SK-N-SH (cell line): Measurements from ENCODE around the gene EPDR1. TPM values are rescaled to one million over a fixed set of nuclear protein-coding genes. Genes with fewer than 3 reads are reported as not detected.

Experiments
- CTCF ChIA-PET: fragments of 300-600, 350-600 bp; formaldehyde crosslinking; extraction: SDS; loops from one replicate; lab custom pipeline; 2021; lab: Yijun Ruan, JAX
- POLR2A ChIA-PET: fragments of 350-600 bp; sonication (Branson Sonifier 250); formaldehyde crosslinking; extraction: SDS; loops from one replicate; lab custom pipeline; 2020; ENCODE audit warnings: antibody characterized with exemption, inconsistent platforms; lab: Yijun Ruan, JAX
- DNase-seq: peaks from one replicate; pipeline ENCODE4 v3.0.0; 2012
- H2AFZ ChIP-seq: fragments of 200-600 bp; sonication (generic); 2 replicates; pipeline ENCODE4 v1.8.1; 2016; ENCODE audit warnings: antibody characterized with exemption, mild to moderate bottlenecking, low read depth
- H3F3A ChIP-seq: fragments of 200-600 bp; sonication (generic); replicated peaks from 2 replicates; pipeline ENCODE3; 2016; ENCODE audit warnings: antibody characterized with exemption, mild to moderate bottlenecking; ENCODE audit not compliant: insufficient read depth
- H3K27ac ChIP-seq, 2 experiments: fragments of 200-500 bp in 1 of 2; fragments of 200-600 bp in 1 of 2; sonication (Bioruptor generic) in 1 of 2; sonication (generic), shearing (Covaris generic) in 1 of 2; 2 replicates each; pipeline versions ENCODE4 v1.5.1 to v1.6.1; 2014 to 2016; ENCODE audit warnings: low read depth in 2 of 2, inconsistent platforms in 1 of 2, low read length in 1 of 2, mild to moderate bottlenecking in 1 of 2, mixed read lengths in 1 of 2
- H3K27me3 ChIP-seq: fragments of 200-600 bp; sonication (generic), shearing (Covaris generic); 2 replicates; pipeline ENCODE4 v1.6.1; 2016; ENCODE audit warnings: mixed run types; ENCODE audit not compliant: insufficient read depth
- H3K36me3 ChIP-seq, 2 experiments: fragments of 200-500 bp in 1 of 2; fragments of 200-600 bp in 1 of 2; sonication (Bioruptor generic) in 1 of 2; sonication (generic) in 1 of 2; replicated peaks in 1 of 2; 2 replicates each; pipeline versions ENCODE3 to v1.5.1; 2014 to 2016; ENCODE audit warnings: low read length in 1 of 2, mild to moderate bottlenecking in 1 of 2; ENCODE audit not compliant: insufficient read depth in 2 of 2, control insufficient read depth in 1 of 2
- H3K4me1 ChIP-seq, 2 experiments: fragments of 200-500 bp in 1 of 2; fragments of 200-600 bp in 1 of 2; sonication (Bioruptor generic) in 1 of 2; sonication (generic), shearing (Covaris generic) in 1 of 2; 2 replicates each; pipeline versions ENCODE4 v1.5.1 to v1.6.1; 2014 to 2016; ENCODE audit warnings: low read depth in 1 of 2, low read length in 1 of 2, mixed run types in 1 of 2; ENCODE audit not compliant: insufficient read depth in 2 of 2, control insufficient read depth in 1 of 2
- H3K4me2 ChIP-seq: fragments of 200-600 bp; sonication (generic), shearing (Covaris generic); 2 replicates; pipeline ENCODE4 v1.6.1; 2017; ENCODE audit warnings: mixed run types
- H3K4me3 ChIP-seq, 2 experiments: fragments of 200-500 bp in 1 of 2; fragments of 200-600 bp in 1 of 2; sonication (Bioruptor generic) in 1 of 2; sonication (generic), shearing (Covaris generic) in 1 of 2; 2 replicates each; pipeline versions ENCODE4 v1.5.1 to v1.8.1; 2014 to 2016; ENCODE audit warnings: low read depth in 2 of 2, inconsistent platforms in 1 of 2, low read length in 1 of 2, mild to moderate bottlenecking in 1 of 2, mixed read lengths in 1 of 2, moderate library complexity in 1 of 2
- H3K79me2 ChIP-seq: fragments of 200-600 bp; sonication (generic); 2 replicates; pipeline ENCODE4 v1.8.1; 2017; ENCODE audit warnings: mild to moderate bottlenecking; ENCODE audit not compliant: insufficient read depth
- H3K9ac ChIP-seq: fragments of 200-600 bp; sonication (generic); 2 replicates; pipeline ENCODE4 v1.6.1; 2017; ENCODE audit warnings: mixed run types
- H3K9me2 ChIP-seq: fragments of 200-600 bp; sonication (generic); 2 replicates; pipeline ENCODE4 v1.6.1; 2017; ENCODE audit warnings: mixed run types
- H3K9me3 ChIP-seq: fragments of 200-600 bp; sonication (generic); 2 replicates; pipeline ENCODE4 v1.6.1; 2017; ENCODE audit warnings: mixed run types, mild to moderate bottlenecking, moderate library complexity
- H4K20me1 ChIP-seq: fragments of 200-600 bp; sonication (generic); 2 replicates; pipeline ENCODE4 v1.6.1; 2017; ENCODE audit warnings: mild to moderate bottlenecking, mixed run types; ENCODE audit not compliant: insufficient read depth
- ELF1 ChIP-seq: IDR thresholded peaks from 2 replicates; pipeline ENCODE4 v1.4.0; 2012
- EP300 ChIP-seq, 2 experiments: IDR thresholded peaks; 2 replicates each; pipeline versions ENCODE4 v1.4.0 to v1.6.1; 2012; ENCODE audit warnings: borderline replicate concordance in 1 of 2, low read depth in 1 of 2, low read length in 1 of 2
- EZH2phosphoT487 ChIP-seq: fragments of 200-600 bp; sonication (generic); IDR thresholded peaks from 2 replicates; pipeline ENCODE4 v1.6.1; 2017; ENCODE audit warnings: low read depth, mixed run types, mild to moderate bottlenecking, antibody characterized with exemption, moderate library complexity, borderline replicate concordance
- FOSL2 ChIP-seq: IDR thresholded peaks from 2 replicates; pipeline ENCODE4 v1.4.0; 2012; ENCODE audit warnings: low read depth, mild to moderate bottlenecking, moderate library complexity, borderline replicate concordance
- FOXJ3 ChIP-seq: sonication (generic); formaldehyde crosslinking; IDR thresholded peaks from 2 replicates; pipeline ENCODE4 v1.5.1; 2020; ENCODE audit warnings: mild to moderate bottlenecking, missing genetic modification reagents
- FOXM1 ChIP-seq: IDR thresholded peaks from 2 replicates; pipeline ENCODE4 v1.4.0; 2012; ENCODE audit warnings: low read depth, mild to moderate bottlenecking
- GABPA ChIP-seq: IDR thresholded peaks from 2 replicates; pipeline ENCODE4 v1.4.0; 2012; ENCODE audit warnings: low read depth, mild to moderate bottlenecking
- GATA2 ChIP-seq: sonication (generic); formaldehyde crosslinking; IDR thresholded peaks from 2 replicates; pipeline ENCODE4 v1.5.0; 2020; ENCODE audit warnings: mild to moderate bottlenecking, missing genetic modification reagents
- IRF3 ChIP-seq: fragments of 150-350 bp; IDR thresholded peaks from 2 replicates; pipeline ENCODE4 v1.6.1; 2016; ENCODE audit warnings: mild to moderate bottlenecking, low read depth, low read length
- MEF2A ChIP-seq: IDR thresholded peaks from 2 replicates; pipeline ENCODE4 v1.4.0; 2012; ENCODE audit warnings: low read depth, borderline replicate concordance
- MXI1 ChIP-seq: IDR thresholded peaks from 2 replicates; pipeline ENCODE4 v1.6.1; 2012; ENCODE audit warnings: mild to moderate bottlenecking, low read depth, low read length, improper control_type of control experiment
- POLR2AphosphoS5 ChIP-seq: IDR thresholded peaks from 2 replicates; pipeline ENCODE4 v1.6.1; 2012; ENCODE audit warnings: low read depth, low read length
- RAD21 ChIP-seq: IDR thresholded peaks from 2 replicates; pipeline ENCODE4 v1.6.1; 2012; ENCODE audit warnings: mild to moderate bottlenecking, low read length
- RCOR1 ChIP-seq: fragments of 150-350 bp; IDR thresholded peaks from 2 replicates; pipeline ENCODE4 v1.6.1; 2017; ENCODE audit warnings: antibody characterized with exemption, low read length
- REST ChIP-seq: IDR thresholded peaks from 2 replicates; pipeline ENCODE4 v1.6.1; 2012; ENCODE audit warnings: mild to moderate bottlenecking, low read depth, low read length, moderate library complexity
- RFX5 ChIP-seq: IDR thresholded peaks from 2 replicates; pipeline ENCODE4 v1.6.1; 2012; ENCODE audit warnings: mild to moderate bottlenecking, improper control_type of control experiment, low read length
- SIN3A ChIP-seq: IDR thresholded peaks from 2 replicates; pipeline ENCODE4 v1.6.1; 2012; ENCODE audit warnings: low read depth, mild to moderate bottlenecking, low read length, moderate library complexity, borderline replicate concordance
- SMC3 ChIP-seq: IDR thresholded peaks from 2 replicates; pipeline ENCODE4 v1.6.1; 2012; ENCODE audit warnings: low read depth, low read length, improper control_type of control experiment
- TEAD4 ChIP-seq: IDR thresholded peaks from 2 replicates; pipeline ENCODE4 v1.4.0; 2012; ENCODE audit warnings: mild to moderate bottlenecking, borderline replicate concordance; ENCODE audit not compliant: insufficient read depth
- USF1 ChIP-seq: IDR thresholded peaks from 2 replicates; pipeline ENCODE4 v1.4.0; 2012; ENCODE audit warnings: low read depth, borderline replicate concordance
- USF2 ChIP-seq: fragments of 150-350 bp; IDR thresholded peaks from 2 replicates; pipeline ENCODE4 v1.6.1; 2017; ENCODE audit warnings: antibody characterized with exemption, low read length, low read depth, borderline replicate concordance
- ZBTB33 ChIP-seq: IDR thresholded peaks from 2 replicates; pipeline ENCODE4 v1.4.0; 2012; ENCODE audit warnings: low read depth, borderline replicate concordance
- WGBS: methylation state at CpG from one replicate; pipeline ENCODE4 v1.1.6; 2017; ENCODE audit warnings: low lambda C conversion rate; 5-methylcytosine and 5-hydroxymethylcytosine counted together
- polyA plus RNA-seq, 3 experiments: library from polyadenylated mRNA; depleted of rRNA; stranded (reverse); fragments of >200 nt; gene quantifications; 2 replicates each; pipeline ENCODE4 v1.2.3, GENCODE V29; 2012

EPDR1 gene
- polyA plus RNA-seq, 1 of the 3 experiments (the other 2 are of a cell fraction): 7.4 TPM

GRCh38 chr7:37920849-37921805 lies 687 bp downstream of the EPDR1 start:
- peak overlapping the region; percentile 69 for H3K9ac ChIP-seq
- no peak for TF ChIP-seq REST
- no peak for TF ChIP-seq POLR2AphosphoS5
- TF ChIP-seq GATA2: no peak; the same call in 1 of the 2 replicates
- TF ChIP-seq FOXM1: no peak
- no peak for TF ChIP-seq MEF2A
- TF ChIP-seq FOSL2: no peak
- TF ChIP-seq RFX5: 0 out of 2 replicates have a peak, but pooled peaks have one; percentile 8
- TF ChIP-seq IRF3: no peak
- no peak for TF ChIP-seq USF2
- no peak for TF ChIP-seq SIN3A
- TF ChIP-seq SMC3: peak; percentile 32; the same call in 1 of the 2 replicates
- TF ChIP-seq GABPA: no peak
- TF ChIP-seq EZH2phosphoT487: no peak
- no peak for TF ChIP-seq ZBTB33
- TF ChIP-seq FOXJ3: no peak
- peak; percentile 32; the same call in 1 of the 2 replicates for TF ChIP-seq RCOR1
- TF ChIP-seq RAD21: peak; percentile 49
- peak; percentile 82; the same call in 1 of the 2 replicates for TF ChIP-seq MXI1
- no peak for TF ChIP-seq ELF1
- TF ChIP-seq EP300 (IDR thresholded peaks at IDR 0.05; ENCODE audit: borderline replicate concordance in 1 of 2, low read depth in 1 of 2, low read length in 1 of 2): peak in 1 of 2 experiments; percentile 25; a peak in 1 of 4 replicates
- no peak for TF ChIP-seq USF1
- TF ChIP-seq TEAD4: no peak

More at GRCh38 chr7:37920849-37921805, 687 bp downstream of the EPDR1 start:
- H3K36me3 ChIP-seq: no peaks in the 10 kb centered on the region
- peak overlapping the region; percentile 89 for H3K4me2 ChIP-seq
- 1% methylated on average over 46 of the region's 63 CpGs for WGBS
- H3K9me2 ChIP-seq: no peaks in the 10 kb centered on the region
- H3F3A ChIP-seq: no peaks in the 10 kb centered on the region
- DNase-seq: peak; percentile 80
- H3K4me1 ChIP-seq: peaks cover 0 to 25% of the 10 kb centered on the region in 2 experiments; a peak in 2 of 4 replicates
- POLR2A ChIA-PET: interaction anchor here (1.2 to 1.6 kb wide), 2 partner anchors 38 to 114 kb away, joined by 3 read pairs; no protein-coding TSS in a partner anchor
- peak overlapping the region; percentile 34 to 94 for H3K27ac ChIP-seq
- H3K79me2 ChIP-seq: peaks cover 6% of the 10 kb centered on the region; the same call in 1 of the 2 replicates
- H4K20me1 ChIP-seq: no peaks in the 10 kb centered on the region
- CTCF ChIA-PET: interaction anchor here (0.6 to 16.2 kb wide), 36 partner anchors 9 to 685 kb away, joined by 3 to 280 read pairs (median 4); no protein-coding TSS in a partner anchor
- H2AFZ ChIP-seq: peak overlapping the region; percentile 92
- H3K9me3 ChIP-seq: no peaks in the 10 kb centered on the region
- peak overlapping the region; percentile 74 to 94 for H3K4me3 ChIP-seq
- peaks cover 21% of the 10 kb centered on the region; the same call in 1 of the 2 replicates for H3K27me3 ChIP-seq
